Endothelial cell of umbilical vein (primary cell): ENCODE results near the gene IFNL3. TPM values are rescaled to one million over a fixed set of nuclear protein-coding genes. Genes with fewer than 3 reads are reported as not detected.
A peak's percentile ranks its signal among the peaks of the same experiment; 100 is the strongest.

Experiments
- BruUV-seq: library from RNA; stranded (reverse); fragments of 400-500 nt; replicated peaks from 2 replicates; lab custom pipeline; 2021; lab: Mats Ljungman, UMichigan
- CTCF ChIA-PET: fragments of 300-600, 350-600 bp; sonication (Branson Sonifier 250); formaldehyde crosslinking; loops from one replicate; lab custom pipeline; 2021; ENCODE audit warnings: antibody characterized with exemption, inconsistent platforms; lab: Charles Lee
- POLR2A ChIA-PET: fragments of 300-600, 350-600 bp; sonication (Branson Sonifier 250); formaldehyde crosslinking; loops from one replicate; lab custom pipeline; 2021; ENCODE audit warnings: antibody characterized with exemption, inconsistent platforms; lab: Charles Lee
- DNase-seq: peaks from one replicate; pipeline ENCODE4 v3.0.0-alpha.2; 2011; ENCODE audit warnings: low read depth, low spot score
- FAIRE-seq: peaks from 2 replicates; lab custom pipeline; 2011; peaks lifted over from hg19 to GRCh38; lab: Jason Lieb, UNC
- H2AFZ ChIP-seq: 2 replicates; pipeline ENCODE4 v1.6.0; 2012; ENCODE audit warnings: low read depth, low read length, control low read depth, inconsistent platforms
- H3K27ac ChIP-seq: 2 replicates; pipeline ENCODE4 v1.5.1; 2011; ENCODE audit warnings: low read depth, mild to moderate bottlenecking, control low read depth, low read length, moderate library complexity; ENCODE audit not compliant: insufficient read depth
- H3K27me3 ChIP-seq, 2 experiments: 2 replicates each; pipeline versions ENCODE4 v1.6.0 to v1.6.1; 2011; ENCODE audit warnings: low read length in 2 of 2, mixed read lengths in 1 of 2; ENCODE audit not compliant: control insufficient read depth in 2 of 2, insufficient read depth in 2 of 2
- H3K36me3 ChIP-seq, 2 experiments: 2 replicates in 1 of 2; 3 replicates in 1 of 2; pipeline ENCODE4 v1.5.1; 2011; ENCODE audit warnings: low read length in 2 of 2, mild to moderate bottlenecking in 1 of 2, moderate library complexity in 1 of 2; ENCODE audit not compliant: control insufficient read depth in 2 of 2, insufficient read depth in 2 of 2; ENCODE audit errors: extremely low read depth in 1 of 2
- H3K4me1 ChIP-seq: 3 replicates; pipeline ENCODE4 v1.5.1; 2011; ENCODE audit warnings: mild to moderate bottlenecking, low read length; ENCODE audit not compliant: control insufficient read depth, insufficient read depth; ENCODE audit errors: extremely low read depth
- H3K4me2 ChIP-seq: 2 replicates; pipeline ENCODE4 v1.6.1; 2011; ENCODE audit warnings: low read length, control low read depth, mixed read lengths; ENCODE audit not compliant: insufficient read depth
- H3K4me3 ChIP-seq, 3 experiments: fragments of 200-600 bp in 1 of 3; sonication (generic), shearing (Covaris generic) in 1 of 3; replicated peaks in 1 of 3; 2 replicates each; pipeline ENCODE4 v1.5.1; 2011 to 2016; ENCODE audit warnings: control low read depth in 3 of 3, low read length in 3 of 3, mild to moderate bottlenecking in 2 of 3, inconsistent platforms in 1 of 3, low read depth in 1 of 3, moderate library complexity in 1 of 3; ENCODE audit not compliant: insufficient read depth in 1 of 3
- H3K79me2 ChIP-seq: 2 replicates; pipeline ENCODE4 v1.6.0; 2012; ENCODE audit warnings: low read length, inconsistent platforms; ENCODE audit not compliant: control insufficient read depth, insufficient read depth
- H3K9ac ChIP-seq: replicated peaks from 2 replicates; pipeline ENCODE3; 2011; ENCODE audit warnings: low read length, control low read depth; ENCODE audit not compliant: insufficient read depth; ENCODE audit errors: extremely low read depth
- H3K9me1 ChIP-seq: replicated peaks from 3 replicates; pipeline ENCODE4 v1.6.0; 2011; ENCODE audit warnings: mild to moderate bottlenecking, low read length; ENCODE audit not compliant: control insufficient read depth, insufficient read depth; ENCODE audit errors: extremely low read depth
- H3K9me3 ChIP-seq: replicated peaks from 2 replicates; pipeline ENCODE4 v1.5.1; 2012; ENCODE audit warnings: low read length, inconsistent platforms; ENCODE audit not compliant: control insufficient read depth, insufficient read depth
- H4K20me1 ChIP-seq: replicated peaks from 2 replicates; pipeline ENCODE3; 2011; ENCODE audit warnings: mild to moderate bottlenecking, low read length; ENCODE audit not compliant: control insufficient read depth, insufficient read depth; ENCODE audit errors: extremely low read depth
- EZH2 ChIP-seq: IDR thresholded peaks from 2 replicates; pipeline ENCODE4 v1.6.1; 2012; ENCODE audit warnings: borderline replicate concordance, low read depth, mild to moderate bottlenecking, moderate library complexity, low read length, inconsistent platforms; ENCODE audit not compliant: severe bottlenecking
- FOS ChIP-seq: IDR thresholded peaks from 2 replicates; pipeline ENCODE4 v1.6.1; 2011; ENCODE audit warnings: mild to moderate bottlenecking, low read length, moderate library complexity, borderline replicate concordance; ENCODE audit not compliant: insufficient read depth
- GATA2 ChIP-seq: IDR thresholded peaks from 2 replicates; pipeline ENCODE4 v1.7.0; 2011; ENCODE audit warnings: low read depth, mild to moderate bottlenecking, moderate library complexity, mixed read lengths, low read length; ENCODE audit not compliant: insufficient read length, insufficient read depth
- JUN ChIP-seq: IDR thresholded peaks from 2 replicates; pipeline ENCODE4 v1.6.1; 2011; ENCODE audit warnings: borderline replicate concordance, low read depth; ENCODE audit not compliant: insufficient read length, insufficient read depth
- MYC ChIP-seq: IDR thresholded peaks from one replicate; pipeline ENCODE4 v1.6.1; 2011; ENCODE audit warnings: mild to moderate bottlenecking, low read depth, low read length
- POLR2A ChIP-seq: IDR thresholded peaks from 2 replicates; pipeline ENCODE4 v1.6.1; 2012; ENCODE audit warnings: low read depth, mild to moderate bottlenecking, control low read depth, low read length
- POLR2AphosphoS5 ChIP-seq: IDR thresholded peaks from 2 replicates; pipeline ENCODE4 v1.6.1; 2012; ENCODE audit warnings: low read depth, mild to moderate bottlenecking, control low read depth, low read length, moderate library complexity; ENCODE audit not compliant: insufficient read depth
- dilution Hi-C: fragments of 300-500 bp; cut with MboI; formaldehyde crosslinking; loops from one replicate; pipeline ENCODE4 v1.15.0; 2019; ENCODE audit warnings: low sequenced_read_pairs; ENCODE audit not compliant: extremely low pct_ligation_motif_present
- intact Hi-C: fragments of 100-400 bp; cut with micrococcal nuclease; formaldehyde crosslinking; loops from one replicate; pipeline ENCODE4 v1.10.0; 2022
- polyA plus RNA-seq, 4 experiments: library from polyadenylated mRNA; depleted of rRNA in 3 of 4; stranded (reverse) in 3 of 4; unstranded in 1 of 4; fragments of >200 nt; gene quantifications; 2 replicates each; pipeline versions ENCODE4 v1.2.1 to v1.2.3, GENCODE V29; 2011 to 2012; ENCODE audit warnings: missing spikeins in 1 of 4
- total RNA-seq: library from RNA; stranded (reverse); gene quantifications from 2 replicates; pipeline ENCODE4 v1.2.3, GENCODE V29; 2021
- TF ChIP-seq, protein P1 (sequence below), 2 donors: IDR thresholded peaks; 1 replicate in 1 of 2; 2 replicates in 1 of 2; pipeline ENCODE4 v1.5.1; 2011; ENCODE audit warnings: low read length in 2 of 2, mild to moderate bottlenecking in 2 of 2, moderate library complexity in 2 of 2, control low read depth in 1 of 2, inconsistent platforms in 1 of 2, low read depth in 1 of 2; ENCODE audit not compliant: insufficient read depth in 1 of 2; ENCODE audit errors: extremely low read depth in 1 of 2
- TF ChIP-seq, protein P2 (sequence below): IDR thresholded peaks from 2 replicates; pipeline ENCODE4 v1.6.1; 2011; ENCODE audit not compliant: insufficient read depth, insufficient read length

Gene IFNL3
- total and polyA plus RNA-seq, 2 donors (not counting 3 experiments of a cell fraction or from before 2014, with no cell fraction given), result not detected

DNA sequence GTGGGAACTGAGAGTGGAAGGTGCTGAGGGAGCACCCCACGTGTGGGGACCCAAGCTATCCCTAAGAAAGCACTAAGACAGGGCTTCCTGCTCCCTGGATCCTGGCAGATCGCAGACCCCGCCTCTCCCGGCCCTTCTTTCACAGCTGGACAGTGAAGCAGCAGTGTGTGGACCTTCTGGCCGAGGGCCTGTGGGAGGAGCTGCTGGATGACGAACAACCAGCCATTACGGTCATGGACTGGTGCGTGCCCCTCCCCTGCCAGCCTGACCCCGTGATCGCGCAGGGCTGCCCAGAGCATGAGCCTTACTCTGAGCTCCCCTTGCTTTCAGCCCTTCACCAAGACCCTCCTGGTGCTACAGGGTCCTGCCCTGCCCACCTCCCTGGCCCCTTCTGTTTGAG, 45.8 kb downstream of the IFNL3 start:
- POLR2A ChIA-PET, result no interaction called here
- Histone ChIP-seq H2AFZ (no peak overlapping the region), H3K4me1 (no peaks in the 10 kb centered on the region), H3K4me2 (no peak overlapping the region), H3K9me3 (no peaks in the 10 kb centered on the region), H4K20me1 (no peaks in the 10 kb centered on the region), H3K27ac (no peak overlapping the region), H3K9ac (no peak overlapping the region), H3K27me3 (peaks cover 33 to 38% of the 10 kb centered on the region in 2 experiments), H3K79me2 (no peaks in the 10 kb centered on the region), H3K36me3 (no peaks in the 10 kb centered on the region), H3K9me1 (no peaks in the 10 kb centered on the region), H3K4me3 (no peak overlapping the region)
- CTCF ChIA-PET, result interaction anchor here (0.7 to 1.2 kb wide), 5 partner anchors 9 to 77 kb away, joined by 3 to 4 read pairs (median 3); no protein-coding TSS in a partner anchor
- dilution Hi-C loops (no loop called here), intact Hi-C loops (loop anchor here (5.0 kb wide), 1 partner anchor 147 kb away; no protein-coding TSS in a partner anchor)
- no peak for TF ChIP-seq GATA2
- no peak for TF ChIP-seq POLR2A
- TF ChIP-seq JUN, result no peak
- TF ChIP-seq EZH2, result no peak
- no peak for TF ChIP-seq MYC
- TF ChIP-seq POLR2AphosphoS5, result no peak
- TF ChIP-seq, protein P1, sequence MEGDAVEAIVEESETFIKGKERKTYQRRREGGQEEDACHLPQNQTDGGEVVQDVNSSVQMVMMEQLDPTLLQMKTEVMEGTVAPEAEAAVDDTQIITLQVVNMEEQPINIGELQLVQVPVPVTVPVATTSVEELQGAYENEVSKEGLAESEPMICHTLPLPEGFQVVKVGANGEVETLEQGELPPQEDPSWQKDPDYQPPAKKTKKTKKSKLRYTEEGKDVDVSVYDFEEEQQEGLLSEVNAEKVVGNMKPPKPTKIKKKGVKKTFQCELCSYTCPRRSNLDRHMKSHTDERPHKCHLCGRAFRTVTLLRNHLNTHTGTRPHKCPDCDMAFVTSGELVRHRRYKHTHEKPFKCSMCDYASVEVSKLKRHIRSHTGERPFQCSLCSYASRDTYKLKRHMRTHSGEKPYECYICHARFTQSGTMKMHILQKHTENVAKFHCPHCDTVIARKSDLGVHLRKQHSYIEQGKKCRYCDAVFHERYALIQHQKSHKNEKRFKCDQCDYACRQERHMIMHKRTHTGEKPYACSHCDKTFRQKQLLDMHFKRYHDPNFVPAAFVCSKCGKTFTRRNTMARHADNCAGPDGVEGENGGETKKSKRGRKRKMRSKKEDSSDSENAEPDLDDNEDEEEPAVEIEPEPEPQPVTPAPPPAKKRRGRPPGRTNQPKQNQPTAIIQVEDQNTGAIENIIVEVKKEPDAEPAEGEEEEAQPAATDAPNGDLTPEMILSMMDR (IDR thresholded peaks at IDR 0.05; ENCODE audit: extremely low read depth in 1 of 2, insufficient read depth in 1 of 2, low read depth in 1 of 2, low read length in 2 of 2), result no peak
- no peak for TF ChIP-seq FOS
- TF ChIP-seq, protein P2, sequence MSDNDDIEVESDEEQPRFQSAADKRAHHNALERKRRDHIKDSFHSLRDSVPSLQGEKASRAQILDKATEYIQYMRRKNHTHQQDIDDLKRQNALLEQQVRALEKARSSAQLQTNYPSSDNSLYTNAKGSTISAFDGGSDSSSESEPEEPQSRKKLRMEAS, result no peak
- DNase-seq (peak; percentile 18), FAIRE-seq (peak; percentile 21)
- BruUV-seq, result no TSS peak
